ENCODE measurements around the gene CYSLTR1. TPM values are rescaled to one million over a fixed set of nuclear protein-coding genes. Genes with fewer than 3 reads are reported as not detected.

CYSLTR1 gene, protein sequence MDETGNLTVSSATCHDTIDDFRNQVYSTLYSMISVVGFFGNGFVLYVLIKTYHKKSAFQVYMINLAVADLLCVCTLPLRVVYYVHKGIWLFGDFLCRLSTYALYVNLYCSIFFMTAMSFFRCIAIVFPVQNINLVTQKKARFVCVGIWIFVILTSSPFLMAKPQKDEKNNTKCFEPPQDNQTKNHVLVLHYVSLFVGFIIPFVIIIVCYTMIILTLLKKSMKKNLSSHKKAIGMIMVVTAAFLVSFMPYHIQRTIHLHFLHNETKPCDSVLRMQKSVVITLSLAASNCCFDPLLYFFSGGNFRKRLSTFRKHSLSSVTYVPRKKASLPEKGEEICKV
- total RNA-seq (2022) (not detected in 2 replicates), Bru-seq, nascent RNA (not detected), BruChase-seq, experiment 1, labeled RNA remaining after a 2-hour chase (not detected), BruChase-seq, experiment 2, labeled RNA remaining after a 6-hour chase (percentile 2 among the genes with signal in this experiment)
- long read RNA-seq, result 0 reads

DNA sequence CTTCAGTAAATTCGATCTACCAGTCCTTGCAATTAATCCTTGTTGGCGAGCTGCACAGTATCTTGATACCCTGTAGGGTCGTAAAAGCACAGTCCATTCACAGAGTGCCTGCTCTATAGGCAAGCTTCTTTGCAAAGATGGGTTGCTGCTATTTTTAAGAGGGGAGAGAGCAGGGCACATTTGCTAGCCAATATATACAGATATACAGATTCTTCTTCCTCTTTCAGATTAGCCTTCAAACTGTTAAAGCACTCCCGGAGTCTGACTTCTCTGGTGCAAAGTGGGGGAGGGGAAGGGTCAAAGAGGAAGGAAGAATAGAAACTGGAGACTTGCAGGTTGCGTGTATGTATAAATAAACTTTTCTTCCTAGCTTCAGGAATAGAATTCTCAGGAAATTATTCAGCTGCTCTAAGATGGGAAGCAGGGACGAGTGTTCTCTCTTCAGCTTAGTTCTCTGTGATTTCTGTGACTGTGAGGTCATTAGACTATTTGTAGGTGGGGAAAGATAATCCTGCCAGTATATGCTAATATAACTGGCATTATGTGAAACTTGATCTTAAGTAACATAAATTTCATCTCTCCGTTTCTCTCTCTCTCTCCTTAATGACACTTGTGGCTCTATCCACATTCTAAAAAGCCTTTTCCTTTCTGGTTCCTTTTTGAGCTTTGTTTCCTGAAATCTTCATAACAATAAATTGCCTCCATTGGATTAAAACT, at the start of gene CYSLTR1:
TSS of gene CYSLTR1 (minus strand) at position 242 of the 717 bp plus-strand sequence. CDS start 53,865 bp downstream, outside the sequence.
- Mint-ChIP-seq H3K36me3 (ENCODE audit: insufficient read depth, unreplicated experiment) (no peaks in the 10 kb centered on the region), H3K4me1 (ENCODE audit: low read depth, unreplicated experiment) (no peaks in the 10 kb centered on the region), H3K4me3 (ENCODE audit: unreplicated experiment) (no peak within 1 kb of the TSS), H3K27me3 (ENCODE audit: insufficient read depth, unreplicated experiment) (peaks cover 2% of the 10 kb centered on the region), H3K9me3 (ENCODE audit: unreplicated experiment) (no peaks in the 10 kb centered on the region), H3K27ac (ENCODE audit: unreplicated experiment) (no peak within 1 kb of the TSS)
- Histone ChIP-seq H3K9me3 (no peaks in the 10 kb centered on the region), H3K4me1 (no peaks in the 10 kb centered on the region), H3K36me3 (ENCODE audit: control insufficient read depth, insufficient read depth, low read length) (no peaks in the 10 kb centered on the region), H3K4me3 (ENCODE audit: low read depth, low read length) (no peak within 1 kb of the TSS), H3K27me3 (replicated peaks; ENCODE audit: control insufficient read depth, insufficient read depth, low read length) (no peaks in the 10 kb centered on the region)
- POLR2A ChIA-PET, result no interaction called here
- intact Hi-C loops (cut with micrococcal nuclease; ENCODE audit: unreplicated experiment), result no loop called here
- CTCF ChIA-PET, result no interaction called here
- BruUV-seq (replicated peaks), result no TSS peak
- no peak for DNase-seq
- TF ChIP-seq, protein P1, sequence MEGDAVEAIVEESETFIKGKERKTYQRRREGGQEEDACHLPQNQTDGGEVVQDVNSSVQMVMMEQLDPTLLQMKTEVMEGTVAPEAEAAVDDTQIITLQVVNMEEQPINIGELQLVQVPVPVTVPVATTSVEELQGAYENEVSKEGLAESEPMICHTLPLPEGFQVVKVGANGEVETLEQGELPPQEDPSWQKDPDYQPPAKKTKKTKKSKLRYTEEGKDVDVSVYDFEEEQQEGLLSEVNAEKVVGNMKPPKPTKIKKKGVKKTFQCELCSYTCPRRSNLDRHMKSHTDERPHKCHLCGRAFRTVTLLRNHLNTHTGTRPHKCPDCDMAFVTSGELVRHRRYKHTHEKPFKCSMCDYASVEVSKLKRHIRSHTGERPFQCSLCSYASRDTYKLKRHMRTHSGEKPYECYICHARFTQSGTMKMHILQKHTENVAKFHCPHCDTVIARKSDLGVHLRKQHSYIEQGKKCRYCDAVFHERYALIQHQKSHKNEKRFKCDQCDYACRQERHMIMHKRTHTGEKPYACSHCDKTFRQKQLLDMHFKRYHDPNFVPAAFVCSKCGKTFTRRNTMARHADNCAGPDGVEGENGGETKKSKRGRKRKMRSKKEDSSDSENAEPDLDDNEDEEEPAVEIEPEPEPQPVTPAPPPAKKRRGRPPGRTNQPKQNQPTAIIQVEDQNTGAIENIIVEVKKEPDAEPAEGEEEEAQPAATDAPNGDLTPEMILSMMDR (IDR thresholded peaks at IDR 0.05; ENCODE audit: insufficient read depth in 1 of 2, low read depth in 1 of 2, low read length in 1 of 2, severe bottlenecking in 1 of 2, unreplicated experiment in 1 of 2), result no peak

DNA sequence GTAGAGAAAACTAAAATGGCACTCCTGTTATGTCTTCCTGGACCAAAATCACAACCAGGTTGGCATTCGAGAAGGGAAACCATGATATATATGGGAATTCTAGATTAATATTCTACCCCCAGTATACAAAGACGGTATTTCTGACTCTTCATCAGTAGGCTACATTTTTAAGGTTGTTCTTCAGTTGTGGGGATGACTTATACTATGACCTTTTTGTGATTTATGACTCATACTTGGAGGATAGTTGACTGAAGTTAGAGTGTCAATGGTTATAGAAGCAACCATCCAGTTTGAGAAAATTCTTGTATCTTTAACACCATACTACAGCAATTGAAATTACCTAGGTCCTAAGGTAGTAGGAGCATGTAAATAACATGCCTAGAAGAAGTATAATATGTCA, 49.8 kb upstream of the CYSLTR1 start:
- H3K4me3 ChIP-seq (ENCODE audit: low read depth, low read length), result no peak overlapping the region
- intact Hi-C loops (cut with micrococcal nuclease; ENCODE audit: unreplicated experiment), result no loop called here
- no peaks in the 10 kb centered on the region for H3K9me3 Mint-ChIP-seq (ENCODE audit: unreplicated experiment)
- H3K27me3 ChIP-seq (replicated peaks; ENCODE audit: control insufficient read depth, insufficient read depth, low read length), result no peaks in the 10 kb centered on the region
- no peaks in the 10 kb centered on the region for H3K36me3 ChIP-seq (ENCODE audit: control insufficient read depth, insufficient read depth, low read length)
- H3K27ac Mint-ChIP-seq (ENCODE audit: unreplicated experiment), result no peak overlapping the region
- DNase-seq, result no peak
- H3K9me3 ChIP-seq, result no peaks in the 10 kb centered on the region
- POLR2A ChIA-PET, result no interaction called here
- H3K27me3 Mint-ChIP-seq (ENCODE audit: insufficient read depth, unreplicated experiment), result no peaks in the 10 kb centered on the region
- TF ChIP-seq, protein P1 (IDR thresholded peaks at IDR 0.05; ENCODE audit: insufficient read depth in 1 of 2, low read depth in 1 of 2, low read length in 1 of 2, severe bottlenecking in 1 of 2, unreplicated experiment in 1 of 2), result no peak
- no TSS peak for BruUV-seq (replicated peaks)
- H3K4me1 Mint-ChIP-seq (ENCODE audit: low read depth, unreplicated experiment), result no peaks in the 10 kb centered on the region
- H3K36me3 Mint-ChIP-seq (ENCODE audit: insufficient read depth, unreplicated experiment), result no peaks in the 10 kb centered on the region
- no peak overlapping the region for H3K4me3 Mint-ChIP-seq (ENCODE audit: unreplicated experiment)
- no peaks in the 10 kb centered on the region for H3K4me1 ChIP-seq
- CTCF ChIA-PET, result no interaction called here

DNA sequence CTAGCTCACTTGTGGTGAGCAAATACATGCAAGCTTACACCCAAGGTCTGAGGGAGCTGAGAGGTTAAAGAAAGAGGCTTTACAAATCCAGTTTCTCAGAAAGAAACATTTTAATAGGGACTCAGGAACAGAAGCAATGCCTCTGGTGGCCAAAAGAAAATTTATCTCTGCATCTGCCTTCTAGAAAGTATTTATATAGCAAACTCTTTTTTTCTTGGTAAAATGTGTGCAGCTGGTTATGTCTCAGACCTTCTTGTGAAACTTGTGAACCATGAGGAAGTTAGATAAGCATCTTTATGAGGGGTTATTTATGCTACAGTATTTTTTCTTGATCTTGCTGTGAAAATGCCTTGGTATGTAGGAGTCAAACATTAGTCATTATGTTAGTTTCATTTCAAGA, 48.5 kb upstream of the CYSLTR1 start:
- TF ChIP-seq, protein P1 (IDR thresholded peaks at IDR 0.05; ENCODE audit: insufficient read depth in 1 of 2, low read depth in 1 of 2, low read length in 1 of 2, severe bottlenecking in 1 of 2, unreplicated experiment in 1 of 2), result no peak
- H3K36me3 Mint-ChIP-seq (ENCODE audit: insufficient read depth, unreplicated experiment), result no peaks in the 10 kb centered on the region
- H3K27me3 Mint-ChIP-seq (ENCODE audit: insufficient read depth, unreplicated experiment), result no peaks in the 10 kb centered on the region
- intact Hi-C loops (cut with micrococcal nuclease; ENCODE audit: unreplicated experiment), result no loop called here
- no peak for DNase-seq
- no peaks in the 10 kb centered on the region for H3K9me3 Mint-ChIP-seq (ENCODE audit: unreplicated experiment)
- no peaks in the 10 kb centered on the region for H3K4me1 Mint-ChIP-seq (ENCODE audit: low read depth, unreplicated experiment)
- Histone ChIP-seq H3K9me3 (no peaks in the 10 kb centered on the region), H3K36me3 (ENCODE audit: control insufficient read depth, insufficient read depth, low read length) (no peaks in the 10 kb centered on the region), H3K4me1 (no peaks in the 10 kb centered on the region), H3K4me3 (ENCODE audit: low read depth, low read length) (no peak overlapping the region), H3K27me3 (replicated peaks; ENCODE audit: control insufficient read depth, insufficient read depth, low read length) (no peaks in the 10 kb centered on the region)
- no TSS peak for BruUV-seq (replicated peaks)
- POLR2A ChIA-PET, result no interaction called here
- no peak overlapping the region for H3K4me3 Mint-ChIP-seq (ENCODE audit: unreplicated experiment)
- CTCF ChIA-PET, result no interaction called here
- no peak overlapping the region for H3K27ac Mint-ChIP-seq (ENCODE audit: unreplicated experiment)
